Lower leg skin (tissue), 4 donors: ENCODE data around the gene SREK1IP1. TPM values are rescaled to one million over a fixed set of nuclear protein-coding genes. Genes with fewer than 3 reads are reported as not detected.

ENCODE experiments used
- DNase-seq, 2 donors: peaks; one replicate each; pipeline ENCODE4 v3.0.0-alpha.2; 2019; ENCODE audit warnings: low spot score in 2 of 2
- H3K4me3 ChIP-seq: fragments of 200-600 bp; sonication (generic); 2 replicates; pipeline ENCODE4 v1.5.1; 2017; ENCODE audit warnings: mild to moderate bottlenecking, low read depth; ENCODE audit not compliant: poor library complexity, severe bottlenecking
- POLR2A ChIP-seq, 2 donors: fragments of 450-650 bp; IDR thresholded peaks; one replicate each; pipeline ENCODE4 v1.6.1; 2016 to 2017; ENCODE audit warnings: antibody characterized with exemption in 2 of 2, mild to moderate bottlenecking in 1 of 2, moderate library complexity in 1 of 2
- WGBS, 2 donors: methylation state at CpG; one replicate each; pipeline ENCODE4 v1.1.5; 2018; 5-methylcytosine and 5-hydroxymethylcytosine counted together
- intact Hi-C: fragments of 100-400 bp; cut with DNase I; formaldehyde crosslinking; loops from one replicate; pipeline ENCODE4 v1.15.0; 2023; ENCODE audit warnings: low total_unique reads
- total RNA-seq, 4 donors: library from RNA; depleted of rRNA; stranded (reverse); fragments of >200 nt; gene quantifications; one replicate each; pipeline ENCODE4 v1.1.0, GENCODE V29; 2016
- TF ChIP-seq, protein P1 (sequence below), 3 donors: fragments of 450-650 bp; IDR thresholded peaks; one replicate each; pipeline ENCODE4 v1.5.1; 2016; ENCODE audit warnings: antibody characterized with exemption in 3 of 3, mild to moderate bottlenecking in 3 of 3, moderate library complexity in 2 of 3

Gene SREK1IP1
- total RNA-seq, 4 donors from 2014 or later: 8.7 to 12.7 (median 11.8) TPM

DNA sequence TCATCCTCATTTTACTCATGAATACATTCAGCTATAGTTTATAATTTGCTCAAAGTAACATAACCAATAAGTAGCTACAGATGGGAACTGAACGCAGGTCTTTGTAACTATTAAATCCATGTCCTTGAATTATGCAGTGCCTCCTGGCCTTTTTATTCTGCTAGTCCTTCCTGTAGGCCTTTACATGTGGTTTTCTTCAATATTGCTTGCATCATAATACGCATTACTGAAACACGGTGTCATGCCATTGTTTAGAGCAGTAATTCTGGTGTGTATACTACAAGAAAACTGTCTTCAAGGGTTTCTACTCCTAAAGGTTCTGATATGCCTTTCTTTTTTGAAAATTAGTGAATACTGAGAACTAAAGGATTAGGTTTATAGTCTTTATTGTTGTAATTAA is 21.0 kb upstream of the SREK1IP1 start:
- 77 to 90% methylated on average over 3 of the region's 3 CpGs for WGBS, 2 donors
- no peak for DNase-seq
- TF ChIP-seq, protein P1, sequence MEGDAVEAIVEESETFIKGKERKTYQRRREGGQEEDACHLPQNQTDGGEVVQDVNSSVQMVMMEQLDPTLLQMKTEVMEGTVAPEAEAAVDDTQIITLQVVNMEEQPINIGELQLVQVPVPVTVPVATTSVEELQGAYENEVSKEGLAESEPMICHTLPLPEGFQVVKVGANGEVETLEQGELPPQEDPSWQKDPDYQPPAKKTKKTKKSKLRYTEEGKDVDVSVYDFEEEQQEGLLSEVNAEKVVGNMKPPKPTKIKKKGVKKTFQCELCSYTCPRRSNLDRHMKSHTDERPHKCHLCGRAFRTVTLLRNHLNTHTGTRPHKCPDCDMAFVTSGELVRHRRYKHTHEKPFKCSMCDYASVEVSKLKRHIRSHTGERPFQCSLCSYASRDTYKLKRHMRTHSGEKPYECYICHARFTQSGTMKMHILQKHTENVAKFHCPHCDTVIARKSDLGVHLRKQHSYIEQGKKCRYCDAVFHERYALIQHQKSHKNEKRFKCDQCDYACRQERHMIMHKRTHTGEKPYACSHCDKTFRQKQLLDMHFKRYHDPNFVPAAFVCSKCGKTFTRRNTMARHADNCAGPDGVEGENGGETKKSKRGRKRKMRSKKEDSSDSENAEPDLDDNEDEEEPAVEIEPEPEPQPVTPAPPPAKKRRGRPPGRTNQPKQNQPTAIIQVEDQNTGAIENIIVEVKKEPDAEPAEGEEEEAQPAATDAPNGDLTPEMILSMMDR (IDR thresholded peaks at IDR 0.05): no peak
- TF ChIP-seq POLR2A (IDR thresholded peaks at IDR 0.05): no peak
- H3K4me3 ChIP-seq: no peak overlapping the region
- intact Hi-C loops: no loop called here

DNA sequence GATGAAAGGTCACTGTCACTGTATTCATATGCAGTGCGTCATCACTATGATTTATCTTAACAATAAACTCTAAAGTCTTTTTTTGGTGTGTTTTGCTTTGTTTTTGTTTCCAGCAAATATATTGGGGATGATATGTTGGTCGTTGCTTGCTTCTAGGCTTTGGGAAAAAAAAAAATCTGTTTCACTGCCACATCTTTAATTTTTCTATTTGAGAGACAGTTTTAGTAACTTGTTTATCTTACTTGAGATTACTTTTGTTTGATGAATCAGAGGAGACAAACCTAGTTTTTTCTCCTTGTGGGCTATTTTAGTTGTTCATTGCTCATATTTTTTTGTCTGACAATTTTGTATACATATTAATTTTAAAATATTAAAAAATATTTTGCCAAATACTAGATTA is 19.7 kb upstream of the SREK1IP1 start:
- 88 to 92% methylated on average over 2 of the region's 2 CpGs for WGBS, 2 donors
- no peak overlapping the region for H3K4me3 ChIP-seq
- no peak for TF ChIP-seq POLR2A (IDR thresholded peaks at IDR 0.05)
- TF ChIP-seq, protein P1 (IDR thresholded peaks at IDR 0.05): no peak
- intact Hi-C loops: no loop called here
- no peak for DNase-seq

DNA sequence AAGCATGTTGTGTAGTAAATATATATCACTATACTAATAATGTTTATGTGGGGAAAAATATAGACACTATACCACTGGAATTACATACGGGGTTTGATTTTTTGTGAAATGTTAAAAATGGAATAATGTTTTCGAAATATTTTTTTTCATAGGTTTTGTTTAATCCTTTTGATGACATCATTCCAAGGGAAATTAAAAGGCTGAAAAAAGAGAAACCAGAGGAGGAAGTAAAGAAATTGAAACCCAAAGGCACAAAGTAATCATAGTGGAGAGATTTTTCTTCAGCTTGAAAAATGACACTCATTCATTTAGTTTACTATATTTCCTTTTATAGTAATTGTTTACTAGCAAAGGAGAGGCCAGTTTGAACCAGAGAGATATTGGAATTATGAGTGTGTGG is 17.9 kb upstream of the SREK1IP1 start:
- 88 to 94% methylated on average over 2 of the region's 2 CpGs for WGBS, 2 donors
- intact Hi-C loops: no loop called here
- TF ChIP-seq, protein P1 (IDR thresholded peaks at IDR 0.05): no peak
- no peak for DNase-seq
- H3K4me3 ChIP-seq: no peak overlapping the region

- no peak for TF ChIP-seq POLR2A (IDR thresholded peaks at IDR 0.05)
- TF ChIP-seq, protein P1 (IDR thresholded peaks at IDR 0.05): no peak
- WGBS, 2 donors: 3 to 4% methylated on average over 3 of the region's 3 CpGs
- intact Hi-C loops: loop anchor here (5.0 kb wide), 1 partner anchor 147 kb away; no protein-coding TSS in a partner anchor
- H3K4me3 ChIP-seq: no peak overlapping the region
- peak; percentile 75 to 90 for DNase-seq
Observed at GRCh38 chr5:64784451-64785025, 16.0 kb upstream of the SREK1IP1 start.

DNA sequence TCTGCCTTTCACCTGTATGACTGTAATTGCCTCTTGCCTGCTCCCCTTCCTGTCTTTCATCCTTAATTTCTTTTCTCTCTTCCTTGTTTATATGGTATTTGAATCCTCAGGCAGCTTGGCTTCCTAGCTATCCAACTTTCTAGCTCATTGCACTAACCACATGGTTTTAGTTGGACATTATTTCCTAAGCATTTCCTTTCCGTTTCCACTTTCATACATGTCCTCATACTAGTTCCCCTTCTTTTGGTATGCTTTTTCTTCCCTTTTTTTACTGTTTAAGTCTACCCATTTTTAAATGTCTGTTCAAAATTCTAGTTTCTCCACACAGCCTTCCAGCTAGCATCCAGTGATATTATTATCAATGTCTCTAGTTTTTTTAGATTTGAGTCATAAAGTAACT is 6.8 kb upstream of the SREK1IP1 start:
- H3K4me3 ChIP-seq: no peak overlapping the region
- no peak for DNase-seq
- intact Hi-C loops: no loop called here
- TF ChIP-seq, protein P1 (IDR thresholded peaks at IDR 0.05): no peak
- no peak for TF ChIP-seq POLR2A (IDR thresholded peaks at IDR 0.05)
- 64 to 83% methylated on average over 1 of the region's 1 CpG for WGBS, 2 donors

- intact Hi-C loops: no loop called here
- TF ChIP-seq, protein P1 (IDR thresholded peaks at IDR 0.05): no peak
- TF ChIP-seq POLR2A (IDR thresholded peaks at IDR 0.05): no peak
- WGBS, 2 donors: 65 to 79% methylated on average over 1 of the region's 1 CpG
Observed at GRCh38 chr5:64773533-64773932, 5.0 kb upstream of the SREK1IP1 start.

More at GRCh38 chr5:64773533-64773932, 5.0 kb upstream of the SREK1IP1 start:
- no peak for DNase-seq
- no peak overlapping the region for H3K4me3 ChIP-seq
